HEK293 (cell line): ENCODE measurements around the gene FAM149B1.
A peak's percentile ranks its signal among the peaks of the same experiment; 100 is the strongest.

Source experiments
- CTCF ChIA-PET: fragments of 350-600 bp; formaldehyde crosslinking; extraction: SDS; loops from one replicate; lab custom pipeline; 2021; ENCODE audit warnings: antibody characterized with exemption; lab: Yijun Ruan, JAX
- POLR2A ChIA-PET: fragments of 300-600 bp; formaldehyde crosslinking; extraction: SDS; loops from one replicate; lab custom pipeline; 2020; ENCODE audit warnings: antibody characterized with exemption, inconsistent platforms; lab: Yijun Ruan, JAX
- H3K27ac ChIP-seq: fragments of 200-500 bp; sonication (Bioruptor generic); 2 replicates; pipeline ENCODE4 v1.5.1; 2014; ENCODE audit warnings: low read depth, low read length, control low read depth, inconsistent platforms; ENCODE audit errors: extremely low read depth
- H3K36me3 ChIP-seq, 2 experiments: fragments of 200-500 bp in 1 of 2; sonication (Bioruptor generic) in 1 of 2; 1 replicate in 1 of 2; 2 replicates in 1 of 2; pipeline ENCODE4 v1.5.1; 2014 to 2017; ENCODE audit warnings: inconsistent platforms in 2 of 2, low read length in 2 of 2; ENCODE audit not compliant: control insufficient read depth in 2 of 2, insufficient read depth in 1 of 2
- H3K4me1 ChIP-seq: fragments of 200-500 bp; sonication (Bioruptor generic); 2 replicates; pipeline ENCODE4 v1.5.1; 2014; ENCODE audit warnings: mild to moderate bottlenecking, low read length, inconsistent platforms; ENCODE audit not compliant: control insufficient read depth, insufficient read depth
- H3K4me3 ChIP-seq: 2 replicates; pipeline ENCODE4 v1.5.1; 2011; ENCODE audit warnings: low read depth, mild to moderate bottlenecking, control low read depth, low read length, moderate library complexity
- H3K9me3 ChIP-seq: fragments of 200-500 bp; sonication (Bioruptor generic); 2 replicates; pipeline ENCODE4 v1.5.1; 2014; ENCODE audit warnings: low read depth, low read length, inconsistent platforms; ENCODE audit not compliant: control insufficient read depth, insufficient read depth
- GLIS1 ChIP-seq: fragments of 450-650 bp; formaldehyde crosslinking; IDR thresholded peaks from 2 replicates; pipeline ENCODE4 v1.5.1; 2016; ENCODE audit warnings: missing biosample characterization, missing genetic modification characterization
- MEIS1 ChIP-seq: sonication (generic); formaldehyde crosslinking; IDR thresholded peaks from 2 replicates; pipeline ENCODE4 v1.8.1; 2022; ENCODE audit warnings: missing genetic modification reagents, mild to moderate bottlenecking, borderline replicate concordance
- PRDM1 ChIP-seq: fragments of 450-650 bp; formaldehyde crosslinking; IDR thresholded peaks from 2 replicates; pipeline ENCODE4; 2016; ENCODE audit warnings: missing biosample characterization, missing genetic modification characterization
- RBAK ChIP-seq: fragments of 450-650 bp; formaldehyde crosslinking; IDR thresholded peaks from 2 replicates; pipeline ENCODE4 v1.5.1; 2016; ENCODE audit warnings: missing biosample characterization, missing genetic modification characterization
- REPIN1 ChIP-seq: fragments of 450-650 bp; formaldehyde crosslinking; IDR thresholded peaks from 2 replicates; pipeline ENCODE4 v1.5.1; 2017; ENCODE audit warnings: missing biosample characterization, missing genetic modification characterization, low read depth
- TCF7L2 ChIP-seq: IDR thresholded peaks from 2 replicates; pipeline ENCODE4 v1.6.1; 2011; ENCODE audit warnings: low read depth, mild to moderate bottlenecking, inconsistent platforms, low read length, moderate library complexity, borderline replicate concordance
- ZBTB17 ChIP-seq: fragments of 450-650 bp; formaldehyde crosslinking; IDR thresholded peaks from 2 replicates; pipeline ENCODE4 v1.5.1; 2016; ENCODE audit warnings: missing biosample characterization, missing genetic modification characterization
- ZNF184 ChIP-seq: fragments of 450-650 bp; IDR thresholded peaks from 2 replicates; pipeline ENCODE4 v1.5.1; 2018; ENCODE audit warnings: missing biosample characterization, mild to moderate bottlenecking, missing genetic modification characterization
- ZNF2 ChIP-seq: fragments of 450-650 bp; formaldehyde crosslinking; IDR thresholded peaks from 2 replicates; pipeline ENCODE4 v1.5.1; 2016; ENCODE audit warnings: missing biosample characterization, missing genetic modification characterization
- ZNF302 ChIP-seq: fragments of 450-650 bp; formaldehyde crosslinking; IDR thresholded peaks from 2 replicates; pipeline ENCODE4 v1.5.1; 2016; ENCODE audit warnings: missing biosample characterization, missing genetic modification characterization, low read depth
- ZNF335 ChIP-seq: fragments of 450-650 bp; formaldehyde crosslinking; conservative IDR thresholded peaks from 2 replicates; pipeline ENCODE4 v1.5.1; 2016; ENCODE audit warnings: missing biosample characterization, missing genetic modification characterization
- ZNF37A ChIP-seq: fragments of 450-650 bp; IDR thresholded peaks from 2 replicates; pipeline ENCODE4 v1.5.1; 2018; ENCODE audit warnings: missing biosample characterization, missing genetic modification characterization
- ZNF426 ChIP-seq: fragments of 450-650 bp; formaldehyde crosslinking; IDR thresholded peaks from 2 replicates; pipeline ENCODE4 v1.5.1; 2017; ENCODE audit warnings: missing biosample characterization, missing genetic modification characterization, mild to moderate bottlenecking, inconsistent platforms, moderate library complexity
- ZNF654 ChIP-seq: fragments of 450-650 bp; formaldehyde crosslinking; IDR thresholded peaks from 2 replicates; pipeline ENCODE4 v1.5.1; 2016; ENCODE audit warnings: low read depth, missing biosample characterization, missing genetic modification characterization
- ZNF670 ChIP-seq: fragments of 450-650 bp; formaldehyde crosslinking; IDR thresholded peaks from 2 replicates; pipeline ENCODE4 v1.5.1; 2016; ENCODE audit warnings: missing biosample characterization, missing genetic modification characterization, low read depth
- ZNF768 ChIP-seq: fragments of 450-650 bp; formaldehyde crosslinking; IDR thresholded peaks from 2 replicates; pipeline ENCODE4 v1.5.1; 2018; ENCODE audit warnings: missing biosample characterization, mild to moderate bottlenecking, missing genetic modification characterization
- TF ChIP-seq, protein P1 (sequence below): fragments of 450-650 bp; formaldehyde crosslinking; IDR thresholded peaks from 2 replicates; pipeline ENCODE4 v1.5.1; 2016; ENCODE audit warnings: missing biosample characterization, missing genetic modification characterization
- TF ChIP-seq, protein P2 (sequence below): fragments of 450-650 bp; formaldehyde crosslinking; IDR thresholded peaks from 2 replicates; pipeline ENCODE4 v1.5.1; 2016; ENCODE audit warnings: missing biosample characterization, missing genetic modification characterization
- TF ChIP-seq, protein P3 (sequence below): fragments of 450-650 bp; IDR thresholded peaks from 2 replicates; pipeline ENCODE4 v1.5.1; 2018; ENCODE audit warnings: missing biosample characterization, mild to moderate bottlenecking, missing genetic modification characterization

Gene FAM149B1

DNA sequence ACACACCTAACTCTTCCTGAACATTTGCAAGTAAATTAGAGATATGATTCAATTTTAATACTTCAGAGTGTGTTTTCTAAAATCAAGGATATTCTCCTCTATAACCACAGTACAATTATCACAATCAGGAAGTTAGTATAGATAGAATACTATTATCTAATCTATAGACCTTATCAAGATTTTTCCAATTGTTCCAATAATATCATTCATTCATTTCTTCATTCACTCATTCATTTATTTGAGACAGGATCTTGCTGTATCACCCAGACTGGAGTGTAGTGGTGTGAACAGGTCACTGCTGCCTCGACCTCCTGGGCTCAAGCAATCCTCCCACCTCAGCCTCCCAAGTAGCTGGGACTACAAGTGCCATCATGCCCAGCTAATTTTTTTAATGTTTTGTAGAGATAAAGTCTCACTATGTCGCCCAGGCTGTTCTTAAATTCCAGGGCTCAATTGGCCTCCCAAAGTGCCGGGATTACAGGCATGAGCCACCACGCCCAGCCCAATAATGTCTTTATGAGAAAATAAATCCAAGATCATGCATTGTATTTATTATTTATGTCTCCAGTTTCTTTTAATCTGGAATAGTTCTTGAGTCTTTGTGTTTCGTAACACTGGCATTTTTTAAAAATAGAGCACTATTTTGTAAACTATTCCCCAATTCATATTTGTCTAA, 95.1 kb downstream of the FAM149B1 start:
- ChIA-PET POLR2A (interaction anchor here (1.0 to 2.2 kb wide), 2 partner anchors 10 to 16 kb away, joined by 4 to 10 read pairs; partner anchors contain the start of gene DNAJC9), CTCF (interaction anchor here (0.5 to 1.8 kb wide), 16 partner anchors 9 to 473 kb away, joined by 3 to 21 read pairs (median 4); partner anchors contain the start of gene MRPS16)
- Histone ChIP-seq H3K36me3 (no peaks in the 10 kb centered on the region), H3K4me3 (no peak overlapping the region), H3K27ac (no peak overlapping the region), H3K4me1 (no peaks in the 10 kb centered on the region), H3K9me3 (no peaks in the 10 kb centered on the region)
- TF ChIP-seq, protein P1, sequence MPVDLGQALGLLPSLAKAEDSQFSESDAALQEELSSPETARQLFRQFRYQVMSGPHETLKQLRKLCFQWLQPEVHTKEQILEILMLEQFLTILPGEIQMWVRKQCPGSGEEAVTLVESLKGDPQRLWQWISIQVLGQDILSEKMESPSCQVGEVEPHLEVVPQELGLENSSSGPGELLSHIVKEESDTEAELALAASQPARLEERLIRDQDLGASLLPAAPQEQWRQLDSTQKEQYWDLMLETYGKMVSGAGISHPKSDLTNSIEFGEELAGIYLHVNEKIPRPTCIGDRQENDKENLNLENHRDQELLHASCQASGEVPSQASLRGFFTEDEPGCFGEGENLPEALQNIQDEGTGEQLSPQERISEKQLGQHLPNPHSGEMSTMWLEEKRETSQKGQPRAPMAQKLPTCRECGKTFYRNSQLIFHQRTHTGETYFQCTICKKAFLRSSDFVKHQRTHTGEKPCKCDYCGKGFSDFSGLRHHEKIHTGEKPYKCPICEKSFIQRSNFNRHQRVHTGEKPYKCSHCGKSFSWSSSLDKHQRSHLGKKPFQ (tag by site-specific recombination) = 0 out of 2 replicates have a peak, but pooled peaks have one; percentile 39
- TF ChIP-seq TCF7L2 = no peak
- TF ChIP-seq ZNF670 (tag by site-specific recombination) = no peak
- TF ChIP-seq, protein P2, sequence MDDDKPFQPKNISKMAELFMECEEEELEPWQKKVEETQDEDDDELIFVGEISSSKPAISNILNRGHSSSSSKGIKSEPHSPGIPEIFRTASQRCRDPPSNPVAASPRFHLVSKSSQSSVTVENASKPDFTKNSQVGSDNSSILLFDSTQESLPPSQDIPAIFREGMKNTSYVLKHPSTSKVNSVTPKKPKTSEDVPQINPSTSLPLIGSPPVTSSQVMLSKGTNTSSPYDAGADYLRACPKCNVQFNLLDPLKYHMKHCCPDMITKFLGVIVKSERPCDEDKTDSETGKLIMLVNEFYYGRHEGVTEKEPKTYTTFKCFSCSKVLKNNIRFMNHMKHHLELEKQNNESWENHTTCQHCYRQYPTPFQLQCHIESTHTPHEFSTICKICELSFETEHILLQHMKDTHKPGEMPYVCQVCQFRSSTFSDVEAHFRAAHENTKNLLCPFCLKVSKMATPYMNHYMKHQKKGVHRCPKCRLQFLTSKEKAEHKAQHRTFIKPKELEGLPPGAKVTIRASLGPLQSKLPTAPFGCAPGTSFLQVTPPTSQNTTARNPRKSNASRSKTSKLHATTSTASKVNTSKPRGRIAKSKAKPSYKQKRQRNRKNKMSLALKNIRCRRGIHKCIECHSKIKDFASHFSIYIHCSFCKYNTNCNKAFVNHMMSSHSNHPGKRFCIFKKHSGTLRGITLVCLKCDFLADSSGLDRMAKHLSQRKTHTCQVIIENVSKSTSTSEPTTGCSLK (tag by site-specific recombination) = no peak
- peak; percentile 66 for TF ChIP-seq GLIS1
- TF ChIP-seq ZNF184 (tag by site-specific recombination) = no peak

DNA sequence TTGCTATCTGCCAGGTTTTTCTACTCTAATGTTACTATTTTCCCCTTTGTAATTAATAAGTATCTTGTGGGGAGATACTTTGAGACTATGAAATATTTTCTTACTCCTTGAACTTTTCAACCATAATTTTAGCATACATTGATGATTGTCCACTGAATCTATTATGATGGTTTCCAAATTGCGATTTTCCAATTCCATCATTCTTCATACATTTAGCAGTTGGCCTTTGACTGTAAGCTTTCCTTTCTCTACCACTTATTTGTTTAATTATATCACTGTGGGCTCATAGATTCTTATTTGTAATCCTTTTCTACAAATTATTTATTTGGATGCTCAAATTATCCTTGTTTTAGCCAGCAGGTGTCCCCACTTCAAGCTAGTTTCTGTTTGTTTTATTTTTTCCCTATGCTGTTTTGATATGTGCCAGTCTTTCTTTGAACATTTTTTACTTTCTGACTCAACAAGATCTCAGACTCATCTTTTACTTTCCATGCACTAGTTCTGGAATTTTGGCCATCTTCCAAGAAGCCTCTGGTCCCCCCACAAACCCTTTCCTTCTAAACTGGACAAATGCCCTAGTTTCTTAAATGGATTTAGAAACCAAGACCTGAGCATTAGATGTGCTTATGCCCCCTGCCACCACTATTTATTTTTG, 95.9 kb downstream of the FAM149B1 start:
- no peaks in the 10 kb centered on the region for H3K36me3 ChIP-seq
- no peak overlapping the region for H3K4me3 ChIP-seq
- H3K27ac ChIP-seq = no peak overlapping the region
- no peaks in the 10 kb centered on the region for H3K4me1 ChIP-seq
- POLR2A ChIA-PET = interaction anchor here (0.6 to 2.2 kb wide), 3 partner anchors 12 to 17 kb away, joined by 3 to 10 read pairs (median 4); partner anchors contain the start of genes DNAJC9 and MRPS16
- TF ChIP-seq ZNF2 (tag by site-specific recombination) (peak; percentile 70; the same call in 1 of the 2 replicates), MEIS1 (CRISPR knock-in tag) (no peak), ZNF302 (tag by site-specific recombination) (no peak), ZNF37A (tag by site-specific recombination) (no peak), REPIN1 (tag by site-specific recombination) (no peak), PRDM1 (0 out of 2 replicates have a peak, but pooled peaks have one; percentile 15), ZNF426 (no peak), ZNF335 (tag by site-specific recombination) (peak; percentile 67), RBAK (tag by site-specific recombination) (no peak), ZNF654 (peak; percentile 65), ZBTB17 (tag by site-specific recombination) (no peak), ZNF768 (tag by site-specific recombination) (no peak)
- TF ChIP-seq, protein P3, sequence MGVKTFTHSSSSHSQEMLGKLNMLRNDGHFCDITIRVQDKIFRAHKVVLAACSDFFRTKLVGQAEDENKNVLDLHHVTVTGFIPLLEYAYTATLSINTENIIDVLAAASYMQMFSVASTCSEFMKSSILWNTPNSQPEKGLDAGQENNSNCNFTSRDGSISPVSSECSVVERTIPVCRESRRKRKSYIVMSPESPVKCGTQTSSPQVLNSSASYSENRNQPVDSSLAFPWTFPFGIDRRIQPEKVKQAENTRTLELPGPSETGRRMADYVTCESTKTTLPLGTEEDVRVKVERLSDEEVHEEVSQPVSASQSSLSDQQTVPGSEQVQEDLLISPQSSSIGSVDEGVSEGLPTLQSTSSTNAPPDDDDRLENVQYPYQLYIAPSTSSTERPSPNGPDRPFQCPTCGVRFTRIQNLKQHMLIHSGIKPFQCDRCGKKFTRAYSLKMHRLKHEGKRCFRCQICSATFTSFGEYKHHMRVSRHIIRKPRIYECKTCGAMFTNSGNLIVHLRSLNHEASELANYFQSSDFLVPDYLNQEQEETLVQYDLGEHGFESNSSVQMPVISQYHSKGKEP (tag by site-specific recombination) = no peak
- TF ChIP-seq, all 188 proteins: peak for 4
- CTCF ChIA-PET = interaction anchor here (0.5 to 1.8 kb wide), 22 partner anchors 9 to 473 kb away, joined by 3 to 21 read pairs (median 4); partner anchors contain the start of genes DNAJC9 and MRPS16
- H3K9me3 ChIP-seq = no peaks in the 10 kb centered on the region
